ENCODE data around the gene ANKS1A. TPM values are rescaled to one million over a fixed set of nuclear protein-coding genes. Genes with fewer than 3 reads are reported as not detected.

The ANKS1A gene
- total RNA-seq, 2 experiments from 2014 or later = 6.4 to 6.9 TPM

DNA sequence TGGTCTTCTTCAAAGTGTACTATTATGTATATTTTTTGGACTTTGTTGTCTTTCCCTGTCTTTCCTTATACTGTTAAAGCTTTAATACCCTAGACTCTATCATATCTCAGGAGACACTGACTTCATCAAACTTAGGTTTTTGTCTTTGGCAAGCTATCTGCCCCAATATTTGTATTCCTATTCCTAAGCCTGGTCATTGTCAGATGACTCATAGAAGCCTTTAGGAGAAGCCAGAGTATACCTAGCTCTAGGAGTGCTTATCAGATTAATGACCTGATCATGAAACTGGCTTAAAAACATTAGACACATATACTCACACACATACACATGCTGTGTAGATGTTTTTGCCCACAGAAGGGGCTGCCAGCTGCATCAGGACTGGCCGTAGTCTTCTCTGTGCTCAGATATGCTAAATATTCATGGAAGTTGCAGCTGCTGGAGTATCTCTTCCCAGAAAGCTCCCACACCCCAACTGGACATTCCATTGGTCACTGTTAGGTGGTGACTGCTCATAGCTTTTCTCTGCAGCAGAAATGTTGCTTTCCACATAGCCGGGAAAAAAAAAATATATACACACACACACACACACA, 102.0 kb downstream of the ANKS1A start:
- Mint-ChIP-seq H3K4me1 (ENCODE audit: low read depth) (no peaks in the 10 kb centered on the region), H3K9me3 (no peaks in the 10 kb centered on the region), H3K4me3 (no peak overlapping the region), H3K27ac (no peak overlapping the region), H3K27me3 (no peaks in the 10 kb centered on the region), H3K36me3 (ENCODE audit: low read depth) (peaks cover 85% of the 10 kb centered on the region)
- no peak overlapping the region for H3K4me3 ChIP-seq (ENCODE audit: low read length)
- peaks cover 57% of the 10 kb centered on the region for H3K36me3 ChIP-seq (ENCODE audit: insufficient read depth, low read length)
- no peaks in the 10 kb centered on the region for H3K27me3 ChIP-seq (ENCODE audit: control insufficient read depth in 1 of 2, insufficient read depth in 2 of 2, low read length in 2 of 2)
- TF ChIP-seq, protein P1, sequence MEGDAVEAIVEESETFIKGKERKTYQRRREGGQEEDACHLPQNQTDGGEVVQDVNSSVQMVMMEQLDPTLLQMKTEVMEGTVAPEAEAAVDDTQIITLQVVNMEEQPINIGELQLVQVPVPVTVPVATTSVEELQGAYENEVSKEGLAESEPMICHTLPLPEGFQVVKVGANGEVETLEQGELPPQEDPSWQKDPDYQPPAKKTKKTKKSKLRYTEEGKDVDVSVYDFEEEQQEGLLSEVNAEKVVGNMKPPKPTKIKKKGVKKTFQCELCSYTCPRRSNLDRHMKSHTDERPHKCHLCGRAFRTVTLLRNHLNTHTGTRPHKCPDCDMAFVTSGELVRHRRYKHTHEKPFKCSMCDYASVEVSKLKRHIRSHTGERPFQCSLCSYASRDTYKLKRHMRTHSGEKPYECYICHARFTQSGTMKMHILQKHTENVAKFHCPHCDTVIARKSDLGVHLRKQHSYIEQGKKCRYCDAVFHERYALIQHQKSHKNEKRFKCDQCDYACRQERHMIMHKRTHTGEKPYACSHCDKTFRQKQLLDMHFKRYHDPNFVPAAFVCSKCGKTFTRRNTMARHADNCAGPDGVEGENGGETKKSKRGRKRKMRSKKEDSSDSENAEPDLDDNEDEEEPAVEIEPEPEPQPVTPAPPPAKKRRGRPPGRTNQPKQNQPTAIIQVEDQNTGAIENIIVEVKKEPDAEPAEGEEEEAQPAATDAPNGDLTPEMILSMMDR (IDR thresholded peaks at IDR 0.05) = no peak
- H3K27ac ChIP-seq (ENCODE audit: low read depth in 1 of 2, low read length in 2 of 2) = no peak overlapping the region
- ATAC-seq (ENCODE audit: poor library complexity) (no peak), DNase-seq (no peak)
- H3K9me3 ChIP-seq (ENCODE audit: control insufficient read depth in 1 of 2, insufficient read depth in 1 of 2, low read length in 2 of 2) = no peaks in the 10 kb centered on the region
- ChIA-PET CTCF (no interaction called here), POLR2A (no interaction called here)
- H3K4me1 ChIP-seq (ENCODE audit: insufficient read depth, low read length) = no peaks in the 10 kb centered on the region
- intact Hi-C loops (cut with DNase I, micrococcal nuclease) = no loop called here

DNA sequence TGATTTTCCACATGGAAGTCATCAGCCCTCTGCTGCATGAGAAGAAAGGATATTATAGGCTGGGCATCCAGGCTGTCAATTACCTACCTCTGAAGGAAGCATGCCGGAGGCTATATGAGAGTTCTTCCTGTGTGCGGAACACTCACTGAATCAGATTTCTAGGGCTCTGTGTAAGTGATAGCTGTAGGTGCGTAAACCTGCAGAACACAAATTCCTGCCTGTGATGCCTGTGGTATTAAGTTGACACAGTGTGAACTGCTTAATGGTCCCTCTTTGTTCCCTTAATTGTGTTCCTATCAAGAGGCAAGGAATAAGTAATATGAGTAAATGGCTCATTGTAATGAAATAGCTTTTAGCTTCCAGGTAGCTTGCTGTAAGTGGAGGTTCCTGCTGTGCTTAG, 103.3 kb downstream of the ANKS1A start:
- TF ChIP-seq, protein P1 (IDR thresholded peaks at IDR 0.05) = no peak
- DNase-seq (no peak), ATAC-seq (ENCODE audit: poor library complexity) (no peak)
- ChIA-PET CTCF (no interaction called here), POLR2A (no interaction called here)
- intact Hi-C loops (cut with DNase I, micrococcal nuclease) = no loop called here
- no peaks in the 10 kb centered on the region for H3K27me3 Mint-ChIP-seq
- H3K4me1 ChIP-seq (ENCODE audit: insufficient read depth, low read length) = no peaks in the 10 kb centered on the region
- H3K36me3 Mint-ChIP-seq (ENCODE audit: low read depth) = peaks cover 83% of the 10 kb centered on the region
- H3K4me3 ChIP-seq (ENCODE audit: low read length) = no peak overlapping the region
- no peak overlapping the region for H3K27ac Mint-ChIP-seq
- no peaks in the 10 kb centered on the region for H3K27me3 ChIP-seq (ENCODE audit: control insufficient read depth in 1 of 2, insufficient read depth in 2 of 2, low read length in 2 of 2)
- peaks cover 54% of the 10 kb centered on the region for H3K36me3 ChIP-seq (ENCODE audit: insufficient read depth, low read length)
- no peaks in the 10 kb centered on the region for H3K9me3 ChIP-seq (ENCODE audit: control insufficient read depth in 1 of 2, insufficient read depth in 1 of 2, low read length in 2 of 2)
- no peak overlapping the region for H3K4me3 Mint-ChIP-seq
- H3K27ac ChIP-seq (ENCODE audit: low read depth in 1 of 2, low read length in 2 of 2) = no peak overlapping the region
- no peaks in the 10 kb centered on the region for H3K4me1 Mint-ChIP-seq (ENCODE audit: low read depth)
- no peaks in the 10 kb centered on the region for H3K9me3 Mint-ChIP-seq

DNA sequence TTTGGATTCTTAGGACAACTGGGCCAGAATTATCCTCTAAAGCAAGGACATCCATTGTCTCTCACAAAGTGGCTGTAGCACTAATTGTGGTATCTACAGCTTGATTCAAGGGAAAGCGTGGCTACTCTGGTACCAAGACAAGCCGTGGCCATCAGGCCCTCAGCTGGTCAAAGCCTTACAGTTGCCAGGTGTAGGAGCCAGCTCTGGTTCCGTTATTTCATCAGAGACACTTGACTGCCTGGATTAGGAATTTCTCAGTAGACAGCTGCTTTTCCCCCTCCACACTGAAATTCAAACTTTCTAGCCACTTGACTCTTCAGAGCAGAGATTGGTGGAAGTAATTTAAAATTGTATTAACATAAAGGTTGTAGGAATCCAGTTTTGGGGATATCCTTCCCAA, 104.2 kb downstream of the ANKS1A start:
- Mint-ChIP-seq H3K27ac (no peak overlapping the region), H3K9me3 (no peaks in the 10 kb centered on the region), H3K27me3 (no peaks in the 10 kb centered on the region), H3K4me3 (no peak overlapping the region), H3K4me1 (ENCODE audit: low read depth) (no peaks in the 10 kb centered on the region), H3K36me3 (ENCODE audit: low read depth) (peaks cover 86% of the 10 kb centered on the region)
- no peak for ATAC-seq (ENCODE audit: poor library complexity)
- ChIA-PET POLR2A (no interaction called here), CTCF (no interaction called here)
- intact Hi-C loops (cut with DNase I, micrococcal nuclease) = no loop called here
- no peaks in the 10 kb centered on the region for H3K27me3 ChIP-seq (ENCODE audit: control insufficient read depth in 1 of 2, insufficient read depth in 2 of 2, low read length in 2 of 2)
- H3K4me1 ChIP-seq (ENCODE audit: insufficient read depth, low read length) = no peaks in the 10 kb centered on the region
- TF ChIP-seq, protein P1 (IDR thresholded peaks at IDR 0.05) = no peak
- H3K36me3 ChIP-seq (ENCODE audit: insufficient read depth, low read length) = peaks cover 56% of the 10 kb centered on the region
- H3K27ac ChIP-seq (ENCODE audit: low read depth in 1 of 2, low read length in 2 of 2) = no peak overlapping the region
- no peaks in the 10 kb centered on the region for H3K9me3 ChIP-seq (ENCODE audit: control insufficient read depth in 1 of 2, insufficient read depth in 1 of 2, low read length in 2 of 2)
- no peak overlapping the region for H3K4me3 ChIP-seq (ENCODE audit: low read length)
- DNase-seq = no peak
